Suppressor macrophage treated with lipopolysaccharide for 1 hour (primary cell): ENCODE data around the gene RPA3.

Experiments
- DNase-seq, 3 donors: peaks; one replicate each; pipeline ENCODE4 v3.0.0-alpha.2; 2020 to 2022

The RPA3 gene

DNA sequence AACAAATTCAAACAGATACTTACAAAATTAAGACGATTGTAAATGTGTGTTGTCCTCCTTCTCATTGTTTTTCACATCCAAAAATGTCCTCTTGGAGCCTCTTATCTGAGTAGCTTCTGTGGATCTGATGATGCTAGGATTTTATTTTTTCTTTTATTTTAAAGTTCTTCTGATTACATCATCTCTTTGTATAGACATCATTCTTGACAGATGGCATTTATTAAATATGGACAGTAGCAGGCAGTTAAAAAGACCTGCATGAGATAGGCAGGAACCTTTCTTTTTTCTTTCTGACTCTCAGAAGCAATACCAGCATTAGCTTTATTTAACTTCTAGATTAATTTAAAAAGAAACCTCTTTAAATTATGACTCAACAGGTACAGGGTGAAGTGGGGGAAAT, at the start of gene RPA3:
TSS of gene RPA3 (minus strand) at position 116 of the 400 bp plus-strand sequence. CDS start 78,189 bp downstream, outside the sequence.
- no peak for DNase-seq

DNA sequence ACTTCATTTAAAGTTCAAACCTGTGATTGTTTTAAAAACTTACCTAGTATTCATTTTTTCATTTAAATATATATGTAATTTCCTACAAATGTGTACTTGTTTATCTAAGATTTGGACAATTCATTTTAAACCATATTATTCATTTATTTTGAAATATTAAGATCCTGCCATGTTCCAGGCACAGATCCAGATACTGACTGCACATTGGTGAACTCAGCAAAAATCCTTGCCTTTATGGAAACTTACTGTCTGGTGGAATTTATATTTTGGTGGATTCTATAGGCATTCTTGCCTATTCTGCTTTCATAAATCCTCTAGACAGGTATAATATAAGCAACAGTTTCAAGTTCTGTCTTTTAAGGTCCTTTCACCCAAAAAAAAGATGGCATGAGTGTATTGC, 48.3 kb upstream of the RPA3 start:
- no peak for DNase-seq

DNA sequence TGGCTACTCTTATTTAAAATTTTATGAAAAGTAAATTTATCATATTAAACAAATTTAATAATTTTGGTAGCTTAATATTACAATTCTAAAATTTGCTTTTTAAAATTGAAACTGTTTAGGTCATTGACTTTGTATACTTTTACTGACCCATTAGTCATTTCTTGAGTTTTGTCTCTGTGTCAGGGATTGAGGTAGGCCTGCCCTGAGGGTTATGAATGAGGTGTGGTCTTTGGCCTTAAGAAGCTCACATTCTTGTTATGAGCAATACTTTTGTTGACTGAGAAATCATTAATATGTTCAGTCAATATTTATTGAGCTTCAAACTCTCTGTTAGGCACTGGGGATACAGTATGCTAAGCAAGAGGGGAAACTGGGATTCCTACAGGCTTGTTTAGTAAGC, 47.0 kb upstream of the RPA3 start:
- DNase-seq, result no peak

DNA sequence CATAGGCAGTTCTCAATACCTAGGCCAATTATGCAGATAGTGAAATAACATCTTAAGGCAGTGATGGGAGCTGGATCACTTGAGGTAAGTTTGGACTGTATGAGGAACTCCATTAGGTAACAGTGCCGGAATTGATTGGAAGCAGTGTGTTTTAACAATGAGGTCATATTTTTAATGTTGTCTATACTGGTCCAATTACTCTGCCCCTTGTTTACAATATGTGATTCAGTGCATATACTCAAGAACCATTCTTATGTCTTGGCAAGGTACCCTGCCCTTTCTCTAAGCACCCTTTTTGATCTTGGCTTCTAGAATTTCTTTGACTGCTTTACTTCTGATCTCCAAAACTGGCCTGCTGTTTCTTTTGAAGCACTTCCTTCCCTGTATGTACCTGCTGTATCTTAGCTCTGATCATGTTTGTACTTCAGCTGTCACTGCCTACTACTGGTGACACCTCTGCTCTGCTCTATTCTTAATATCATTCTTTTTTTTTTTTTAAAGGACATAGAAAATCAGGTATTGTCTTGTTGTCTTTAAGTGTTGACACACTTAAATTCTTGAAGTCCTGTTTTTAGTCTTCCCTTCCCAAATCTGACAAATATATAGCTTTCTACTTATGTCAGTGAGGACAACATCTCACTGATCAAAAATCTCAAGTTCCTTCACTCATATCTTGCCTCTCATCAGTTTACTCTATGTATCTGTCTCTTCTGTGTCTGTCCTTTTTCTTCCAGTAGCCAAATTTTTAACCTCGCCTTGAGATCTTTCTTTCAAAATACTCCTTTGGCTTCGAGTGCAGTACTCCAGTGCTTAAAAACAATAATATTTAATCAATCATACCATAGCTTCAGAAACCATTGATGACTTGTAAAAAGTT, 46.4 kb upstream of the RPA3 start:
- DNase-seq, result no peak

DNA sequence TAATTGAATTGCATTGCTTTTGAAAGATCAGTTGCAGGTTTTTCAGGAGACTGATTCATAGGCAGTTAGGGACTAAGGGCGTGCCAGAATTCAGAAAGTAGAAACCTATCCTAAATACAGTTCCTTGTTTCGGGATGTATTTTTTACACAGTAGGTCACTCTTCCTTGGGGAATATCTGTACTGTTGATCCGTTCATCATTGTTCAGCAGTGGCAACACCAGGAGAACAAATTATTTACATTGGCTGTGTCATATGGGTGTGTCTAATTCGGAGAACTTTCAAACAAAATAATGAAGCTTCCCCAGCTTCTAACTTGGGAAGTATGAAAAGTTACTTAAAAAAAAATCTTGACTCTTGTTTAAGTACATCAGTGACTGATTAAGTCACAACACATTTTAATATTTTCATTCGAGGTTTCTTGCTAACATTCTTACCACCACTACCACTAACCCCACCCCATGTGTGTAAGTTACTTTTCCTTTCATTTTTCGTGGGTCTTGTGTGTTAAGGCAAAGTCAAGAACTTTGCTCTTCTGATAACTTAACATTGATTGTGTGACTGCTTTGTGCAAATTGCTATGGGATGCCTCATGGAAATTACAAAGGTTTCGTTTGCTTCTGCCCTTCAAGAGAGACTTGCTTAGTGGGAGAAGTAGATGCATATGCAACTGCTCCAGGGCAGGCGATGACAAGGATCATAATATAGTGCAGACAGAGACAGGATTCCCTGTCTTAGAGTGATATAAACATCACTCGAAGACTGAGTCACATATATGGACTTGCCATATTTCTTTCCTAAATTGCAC, 43.8 kb upstream of the RPA3 start:
- peak; percentile 57 to 66 (median 58) for DNase-seq

DNA sequence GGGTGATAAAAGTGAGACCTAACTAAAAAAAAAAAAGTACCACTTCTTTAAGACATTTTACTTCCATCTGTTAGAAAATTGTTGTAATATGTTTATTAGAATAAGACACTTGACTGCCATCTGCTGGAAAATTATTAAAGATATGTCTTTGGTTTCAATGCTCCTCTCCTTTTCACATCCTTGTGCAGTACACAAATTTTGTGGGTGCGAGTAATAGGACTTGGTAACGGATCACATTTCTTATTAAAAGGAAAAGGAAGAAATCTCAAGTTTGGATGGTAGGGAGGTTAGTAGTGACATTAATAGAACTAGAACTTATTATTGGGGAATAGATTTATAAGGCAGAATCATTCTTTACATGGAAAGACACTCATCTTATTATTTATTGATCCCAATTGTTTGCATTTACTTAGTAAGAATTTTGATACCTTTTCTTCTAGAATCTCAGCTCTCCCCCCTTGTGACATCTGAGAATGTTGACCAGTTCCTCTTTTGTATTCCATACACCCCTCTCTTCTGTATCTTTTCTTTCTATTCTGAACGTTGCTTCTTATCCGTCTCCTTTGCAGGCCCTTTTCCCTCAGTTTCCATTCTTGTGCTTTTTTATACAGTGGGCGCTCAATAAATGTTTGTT, 43.0 kb upstream of the RPA3 start:
- peak; percentile 34 to 72 (median 67) for DNase-seq

DNA sequence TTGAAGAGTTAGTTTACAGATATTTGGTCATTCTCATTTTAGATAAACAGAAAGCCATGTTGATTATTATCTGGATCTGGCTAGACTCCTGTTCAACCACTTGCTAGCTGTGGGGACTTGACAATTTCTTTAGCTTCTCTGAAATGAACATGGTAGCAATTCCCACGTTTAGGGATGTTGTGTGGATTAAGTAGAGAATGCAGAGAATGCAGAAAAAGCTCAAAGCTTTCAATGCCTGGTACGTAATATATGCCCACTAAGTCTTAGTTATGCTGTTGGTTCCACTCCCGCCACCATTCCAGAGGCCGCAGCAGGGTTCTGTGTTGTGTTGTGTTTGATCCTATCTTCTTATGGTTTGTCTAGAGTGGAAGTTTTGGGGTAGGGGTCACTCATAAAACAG, 39.2 kb upstream of the RPA3 start:
- no peak for DNase-seq

DNA sequence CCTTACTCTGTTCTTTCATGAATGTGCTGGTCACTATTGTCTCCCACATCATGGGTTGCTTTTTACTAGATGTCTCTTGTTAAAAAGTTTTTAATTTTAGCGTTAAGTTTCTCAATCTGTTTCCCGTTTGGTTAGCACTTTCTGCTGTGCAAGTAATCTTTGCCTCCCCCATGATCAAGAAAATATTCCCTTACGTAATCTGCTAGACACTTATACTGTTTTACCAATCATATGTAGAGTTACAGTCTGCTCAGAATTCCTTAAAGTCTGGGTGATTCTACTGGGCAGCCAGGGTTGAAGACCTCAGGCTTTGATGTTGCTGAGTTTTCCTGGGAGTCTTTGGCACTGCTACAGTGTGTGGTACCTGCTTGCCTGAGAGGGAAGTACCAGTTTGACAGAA, 38.2 kb upstream of the RPA3 start:
- DNase-seq, result peak in 1 of 3 donors; percentile 5

DNA sequence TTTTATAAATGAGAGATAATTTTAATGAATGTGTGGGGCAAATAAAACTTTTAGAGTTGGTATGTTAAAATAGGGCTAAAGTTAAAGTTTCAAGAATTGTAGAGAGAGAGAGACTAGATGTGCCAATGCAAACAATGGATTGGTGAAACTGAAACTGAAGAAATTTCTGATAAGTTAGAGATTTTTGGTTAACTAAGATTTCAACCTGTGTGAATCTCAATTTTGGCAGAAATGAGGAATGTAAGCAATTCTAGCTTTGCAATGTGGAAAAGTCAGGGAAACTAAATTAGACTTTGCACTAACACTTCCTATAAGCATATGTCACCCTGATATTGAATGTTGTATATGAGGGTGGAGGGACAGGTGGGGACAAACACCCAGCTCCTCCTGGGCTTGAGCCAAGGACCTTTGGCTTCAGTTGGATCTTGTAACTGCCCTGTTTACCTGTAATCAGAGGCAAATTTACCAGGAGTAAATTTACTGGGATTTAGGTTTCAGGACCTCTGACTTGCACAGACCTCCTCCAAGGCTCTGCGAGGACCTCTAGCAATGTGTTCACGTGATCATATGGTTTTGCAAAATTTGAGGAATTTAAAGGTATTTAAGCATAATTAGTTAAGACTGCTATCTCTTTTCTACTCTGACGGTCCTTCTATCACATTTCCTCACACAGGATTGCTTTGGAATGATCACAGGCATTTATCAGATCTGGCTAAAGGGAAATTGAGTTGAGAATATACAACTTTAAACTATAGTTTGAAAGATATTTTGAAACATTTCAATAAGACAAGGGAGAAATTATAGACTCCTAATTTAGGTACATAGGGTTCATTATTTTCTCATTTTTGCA, 33.1 kb upstream of the RPA3 start:
- DNase-seq, result no peak

DNA sequence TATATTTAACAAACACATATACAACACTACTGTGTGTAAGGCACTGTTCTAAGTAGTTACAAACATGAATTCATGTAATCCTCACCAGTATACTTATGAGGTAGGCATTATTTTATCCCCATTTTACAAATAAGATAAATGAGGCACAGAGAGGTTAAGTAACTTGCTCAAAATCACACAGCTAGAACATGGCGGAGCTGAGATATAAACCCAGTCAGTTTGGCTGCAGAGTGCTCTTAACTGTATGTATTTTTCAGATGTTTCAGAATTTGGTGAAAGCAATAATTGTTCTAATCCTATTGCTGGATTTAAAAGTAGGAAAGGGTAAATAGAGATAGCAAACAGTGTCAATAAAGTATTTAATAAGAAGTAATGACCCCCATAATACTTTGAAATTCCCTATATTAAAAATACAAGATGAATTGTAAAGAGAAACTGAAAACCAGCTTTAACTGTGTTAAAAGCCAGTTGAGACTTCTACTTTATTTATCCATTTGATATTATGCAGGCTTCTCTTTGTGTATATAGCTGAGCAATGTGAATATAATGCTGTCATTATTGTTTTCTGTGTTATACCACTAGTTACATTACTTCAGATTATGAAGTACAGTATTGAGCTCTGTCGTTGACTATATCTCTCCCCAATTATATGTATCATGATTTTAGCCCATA, 32.3 kb upstream of the RPA3 start:
- no peak for DNase-seq

DNA sequence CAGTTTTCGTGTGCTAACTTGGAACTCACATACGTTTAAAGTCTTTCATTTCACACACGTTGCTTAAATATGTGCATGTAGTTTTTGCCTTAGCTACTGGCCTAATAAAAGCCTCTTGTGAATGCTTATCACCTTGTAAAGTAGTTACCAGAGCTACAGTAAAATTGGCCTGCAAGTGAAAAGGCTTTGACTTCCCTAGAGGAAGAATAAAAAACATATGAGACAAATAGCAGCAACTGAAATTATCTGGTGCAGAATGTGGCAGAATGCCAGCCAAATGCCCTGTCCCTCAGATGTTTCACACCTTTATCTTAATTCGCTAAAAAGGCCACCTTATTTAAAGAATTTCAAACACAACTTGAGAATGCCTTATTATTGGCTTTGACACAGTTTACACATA, 28.1 kb upstream of the RPA3 start:
- DNase-seq, result no peak

DNA sequence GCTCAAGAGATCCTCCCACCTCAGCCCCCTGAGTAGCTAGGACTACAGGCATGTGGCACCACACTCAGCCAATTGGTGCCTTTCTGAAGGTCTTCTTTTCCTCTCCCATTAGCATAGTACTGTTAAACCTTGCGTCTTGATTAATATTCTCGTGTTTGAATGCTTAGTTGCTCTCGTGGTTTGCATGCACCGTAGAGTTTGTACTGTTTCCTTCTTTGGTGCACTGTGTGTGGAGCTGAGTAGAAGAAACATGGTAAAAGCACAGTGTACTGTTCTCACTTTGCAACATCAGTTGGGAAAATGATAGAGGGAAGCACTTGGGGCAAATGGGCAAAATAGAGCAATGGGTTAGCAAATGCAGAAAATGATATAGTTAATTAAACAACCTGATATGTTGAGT, 27.6 kb upstream of the RPA3 start:
- DNase-seq, result no peak

DNA sequence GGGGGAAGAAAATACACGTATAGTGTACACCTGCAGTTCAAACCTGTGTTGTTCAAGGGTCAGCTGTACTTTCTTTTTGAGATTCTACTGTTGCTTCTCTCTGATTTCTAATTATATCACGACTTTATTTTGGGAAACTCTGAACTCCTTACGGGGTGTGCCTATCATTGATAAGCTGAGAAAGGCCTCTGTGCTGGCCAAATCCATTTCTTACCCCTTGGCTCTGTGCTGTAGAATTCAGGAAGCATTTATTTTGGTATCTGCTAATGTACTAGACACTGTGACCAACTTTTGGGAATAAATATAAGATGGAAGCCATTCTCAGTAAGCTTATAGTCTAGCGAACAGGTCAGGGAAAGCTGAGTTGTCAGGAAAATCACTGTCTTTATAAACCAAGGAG, 26.9 kb upstream of the RPA3 start:
- no peak for DNase-seq

DNA sequence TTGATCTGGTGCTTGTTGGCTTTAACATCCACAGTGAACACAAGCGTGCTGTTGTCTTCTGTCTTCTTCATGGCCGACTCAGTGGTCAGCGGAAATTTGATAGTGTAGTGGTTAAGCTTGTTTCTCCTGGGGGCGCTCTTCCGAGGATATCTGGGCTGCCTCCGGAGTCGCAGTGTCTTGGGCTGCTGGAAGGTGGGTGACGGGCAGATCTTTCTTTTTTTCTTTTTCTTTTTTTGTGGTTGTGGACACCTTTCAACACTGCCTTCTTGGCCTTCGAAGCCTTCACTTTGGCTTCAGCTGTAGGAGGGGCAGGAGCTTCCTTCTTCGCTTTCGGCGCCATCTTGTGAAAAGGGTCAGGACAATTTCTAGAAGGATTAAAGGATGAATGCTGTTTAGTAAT, 23.8 kb upstream of the RPA3 start:
- DNase-seq, result no peak

DNA sequence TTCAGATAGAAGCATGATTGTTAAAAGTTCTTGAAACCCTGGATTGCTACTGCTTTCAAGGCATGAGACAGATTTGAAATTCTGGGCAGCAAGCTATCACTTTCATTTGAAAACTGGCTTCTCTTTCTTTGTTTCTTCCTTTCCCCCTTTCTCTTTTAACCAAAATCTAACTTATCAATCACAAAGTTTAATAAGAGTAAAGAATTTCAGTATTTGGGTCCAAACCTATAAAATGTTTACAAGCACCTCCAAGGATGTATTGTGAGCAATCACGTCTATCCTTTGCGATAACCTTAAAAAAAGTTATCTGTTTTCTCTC, 21.6 kb upstream of the RPA3 start:
- DNase-seq, result no peak

DNA sequence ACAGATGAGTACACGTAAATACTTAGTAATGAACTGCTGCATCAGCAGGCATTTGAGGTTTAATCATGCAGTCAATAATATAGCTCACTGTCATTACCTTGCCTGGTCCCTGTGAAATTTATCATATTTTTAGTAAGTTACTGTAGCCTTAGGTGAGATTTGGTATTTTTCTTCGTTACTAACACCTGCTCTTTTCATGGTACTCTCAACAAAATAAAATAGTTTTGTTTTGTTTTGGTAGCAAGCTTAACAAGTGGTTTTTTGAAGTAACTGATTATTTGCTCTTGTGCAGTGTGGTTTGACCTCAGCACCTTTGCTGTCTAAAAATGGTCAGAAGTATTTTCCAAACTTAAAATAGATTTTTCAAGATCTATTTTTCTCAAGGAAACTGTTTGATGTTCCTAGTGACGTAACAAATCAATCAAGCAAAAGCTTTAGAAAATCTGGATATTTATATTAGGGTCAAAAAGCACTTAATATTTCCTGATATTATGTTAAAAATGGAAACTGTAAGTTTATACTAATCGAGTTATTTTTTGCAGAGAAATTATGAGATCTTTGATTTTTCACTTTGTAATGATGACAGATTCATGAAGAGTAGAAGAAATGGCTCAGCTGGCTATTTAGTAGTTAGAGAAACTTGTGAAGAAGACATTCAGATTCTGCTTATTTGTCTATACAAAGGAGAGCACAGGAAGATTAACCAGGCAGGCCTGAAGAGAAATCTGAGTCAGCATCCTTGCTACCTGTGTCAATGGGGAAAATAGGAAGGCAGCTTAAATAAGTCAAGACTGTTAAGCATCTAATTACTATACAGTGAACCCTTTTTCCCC, 21.0 kb upstream of the RPA3 start:
- DNase-seq, result no peak

DNA sequence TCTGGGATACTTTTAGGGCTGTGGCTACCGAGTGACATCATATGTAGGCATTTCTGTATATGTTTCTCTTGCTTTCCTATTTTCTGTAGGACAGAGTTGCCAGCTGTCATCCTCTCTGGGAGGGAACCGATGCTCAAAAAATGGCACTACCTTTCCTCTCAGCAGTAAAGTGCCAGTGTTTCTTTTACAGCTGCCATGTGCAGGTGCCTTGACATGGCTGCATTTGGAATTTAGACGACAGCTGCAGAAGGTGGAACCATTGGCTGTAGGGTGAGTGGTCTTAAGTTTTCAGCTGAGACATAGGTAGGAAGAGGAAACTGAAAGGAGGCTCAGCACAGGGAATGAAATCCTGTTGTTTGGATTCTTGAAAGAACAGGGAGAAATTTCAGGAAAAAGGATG, 20.2 kb upstream of the RPA3 start:
- DNase-seq, result no peak

DNA sequence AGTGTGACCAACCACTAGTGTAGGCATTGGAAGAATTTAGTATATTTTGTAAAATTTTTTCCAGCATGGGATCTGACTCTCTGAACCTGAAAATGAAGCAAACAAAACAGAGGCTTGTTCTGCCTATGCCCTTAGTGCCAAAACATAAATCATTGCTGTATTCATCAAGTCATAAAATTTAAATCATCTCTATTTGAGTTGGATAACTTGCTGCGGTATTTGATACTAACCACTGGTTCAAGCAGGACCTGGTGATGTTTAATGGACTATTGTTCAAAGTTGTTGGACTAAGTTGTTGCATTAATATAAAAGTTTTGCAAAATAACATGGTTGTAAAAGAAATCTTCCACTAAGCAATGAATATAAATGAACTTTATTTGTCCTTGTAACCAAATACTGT, 19.8 kb upstream of the RPA3 start:
- DNase-seq, result no peak

DNA sequence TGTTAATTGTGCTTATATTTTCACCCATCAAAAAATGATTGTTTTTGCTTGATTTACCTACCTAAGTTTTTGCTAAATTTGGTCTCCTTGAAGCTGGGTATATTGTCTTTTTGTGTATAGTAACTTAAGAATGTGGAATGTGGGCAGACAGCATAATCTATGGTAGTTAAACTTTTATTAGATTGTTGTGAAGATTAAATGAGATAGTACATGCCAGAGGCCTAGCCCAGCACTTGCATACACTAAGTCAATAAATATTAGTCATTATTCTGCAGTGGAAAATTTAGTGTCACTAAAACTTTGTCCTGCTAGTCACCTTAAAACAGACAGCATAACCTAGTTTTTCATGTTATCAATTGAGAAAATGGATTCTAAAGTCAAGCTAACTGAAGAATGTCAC, 19.3 kb upstream of the RPA3 start:
- DNase-seq, result no peak

DNA sequence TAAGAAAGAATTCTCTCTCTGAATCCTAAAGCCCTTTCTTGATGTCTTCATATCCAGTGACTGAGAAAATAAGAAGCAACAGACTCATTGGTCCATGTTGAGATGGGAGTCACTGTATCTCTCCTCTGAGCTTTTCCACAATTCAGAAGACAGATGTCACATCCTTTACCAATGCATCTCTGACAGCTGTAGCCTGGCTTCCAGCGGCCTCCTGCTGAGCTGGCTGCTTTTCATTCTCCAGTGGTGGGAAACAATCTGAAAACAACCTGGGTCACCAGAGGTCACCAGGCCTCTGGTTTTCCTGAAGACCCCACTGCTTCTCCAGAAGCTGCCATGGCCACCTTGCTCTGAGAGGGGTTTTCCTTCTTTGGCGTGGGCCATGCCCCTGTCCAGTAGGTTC, 18.3 kb upstream of the RPA3 start:
- no peak for DNase-seq

DNA sequence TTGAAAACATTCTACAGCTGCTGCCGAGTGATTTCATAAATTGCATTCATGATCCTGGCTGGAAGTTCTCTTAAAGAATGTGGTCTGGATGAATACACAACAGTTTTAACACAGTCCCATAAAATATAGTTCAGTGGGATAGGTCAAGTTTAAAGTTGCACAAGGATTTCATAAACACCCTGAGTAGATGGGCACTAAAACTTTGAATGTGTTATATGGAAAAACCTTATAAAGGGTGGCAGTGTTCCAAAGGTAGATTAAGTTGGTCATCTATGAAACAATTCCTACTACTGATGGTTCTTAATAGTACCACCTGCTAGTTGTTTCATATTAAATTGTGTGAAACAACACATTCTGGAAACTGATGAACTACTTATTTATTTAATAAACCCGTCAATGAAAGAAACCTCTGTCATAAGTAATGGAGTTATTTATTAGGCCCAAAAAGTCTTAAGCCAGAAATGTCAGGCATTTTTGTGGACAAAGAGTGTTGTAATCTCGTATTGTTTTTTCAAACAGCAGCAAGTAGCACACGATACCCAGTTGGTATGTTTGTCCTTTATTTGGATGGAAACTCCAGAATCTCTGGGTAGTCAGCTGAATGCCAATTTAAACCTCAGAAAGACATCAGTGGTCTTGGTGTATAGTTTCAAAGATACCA, 14.3 kb upstream of the RPA3 start:
- no peak for DNase-seq
